Activated CD8-positive, alpha-beta T cell treated with anti-CD3 and anti-CD28 coated beads for 36 hours (primary cell): ENCODE results near the gene SIVA1. TPM values are rescaled to one million over a fixed set of nuclear protein-coding genes. Genes with fewer than 3 reads are reported as not detected.

Experiments used
- ATAC-seq: fragments of 200-7000 bp; cut with Tn5 transposase; one replicate; pipeline ENCODE4 v1.10.0; 2021; ENCODE audit warnings: mild to moderate bottlenecking, moderate library complexity
- CTCF ChIA-PET: fragments of 350-600 bp; sonication (Branson Sonifier 250); formaldehyde crosslinking; loops from one replicate; lab custom pipeline; 2021; ENCODE audit warnings: antibody characterized with exemption; lab: Charles Lee
- POLR2A ChIA-PET: fragments of 350-600 bp; sonication (Branson Sonifier 250); formaldehyde crosslinking; loops from one replicate; lab custom pipeline; 2021; ENCODE audit warnings: antibody characterized with exemption; lab: Charles Lee
- DNase-seq: peaks from one replicate; pipeline ENCODE4 v3.0.0-alpha.2; 2020
- H3K27ac Mint-ChIP-seq: one replicate; pipeline ENCODE4 v1.8.0; 2021; ENCODE audit warnings: mild to moderate bottlenecking, mixed read lengths
- H3K27me3 Mint-ChIP-seq: one replicate; pipeline ENCODE4 v1.8.0; 2021; ENCODE audit warnings: mixed read lengths
- H3K36me3 Mint-ChIP-seq: one replicate; pipeline ENCODE4 v1.8.0; 2021; ENCODE audit warnings: low read depth, mixed read lengths
- H3K4me1 Mint-ChIP-seq: one replicate; pipeline ENCODE4 v1.8.0; 2021; ENCODE audit warnings: low read depth, mixed read lengths
- H3K4me3 Mint-ChIP-seq: one replicate; pipeline ENCODE4 v1.8.0; 2021; ENCODE audit warnings: mild to moderate bottlenecking, moderate library complexity, mixed read lengths
- H3K9me3 Mint-ChIP-seq: one replicate; pipeline ENCODE4 v1.8.0; 2021; ENCODE audit warnings: mixed read lengths
- CTCF ChIP-seq: fragments of 200-600 bp; IDR thresholded peaks from one replicate; pipeline ENCODE4 v1.8.0; 2022; ENCODE audit warnings: antibody characterized with exemption, mild to moderate bottlenecking
- intact Hi-C: fragments of 100-400 bp; cut with micrococcal nuclease; formaldehyde crosslinking; loops from one replicate; pipeline ENCODE4 v1.10.0; 2022
- total RNA-seq, 2 experiments: library from RNA; stranded (reverse); gene quantifications; one replicate each; pipeline ENCODE4 v1.2.3, GENCODE V29; 2021

The SIVA1 gene
- total RNA-seq, 2 experiments from 2014 or later = 115 to 125 TPM

- no peaks in the 10 kb centered on the region for H3K9me3 Mint-ChIP-seq
- peak; percentile 82 for DNase-seq
- ChIA-PET CTCF (interaction anchor here (1.1 to 2.6 kb wide), 2 partner anchors 12 to 26 kb away, joined by 3 to 8 read pairs; no protein-coding TSS in a partner anchor), POLR2A (interaction anchor here (0.8 to 1.3 kb wide), 4 partner anchors 9 to 46 kb away, joined by 3 to 4 read pairs (median 4); no protein-coding TSS in a partner anchor)
- H3K27ac Mint-ChIP-seq = peak overlapping the region; percentile 43
- no peaks in the 10 kb centered on the region for H3K36me3 Mint-ChIP-seq
- peaks cover 18% of the 10 kb centered on the region for H3K4me1 Mint-ChIP-seq
- ATAC-seq = peak; percentile 79
- peak overlapping the region; percentile 47 for H3K4me3 Mint-ChIP-seq
- intact Hi-C loops = no loop called here
- TF ChIP-seq CTCF = peak; percentile 54
- H3K27me3 Mint-ChIP-seq = no peaks in the 10 kb centered on the region
Observed at GRCh38 chr14:104800015-104800770, 47.2 kb downstream of the SIVA1 start.

GRCh38 chr14:104800771-104801519, 48.0 kb downstream of the SIVA1 start, which contains the start of gene ZBTB42:
ZBTB42 (plus strand) TSS chr14:104801101; CDS start chr14:104801198, 97 bp downstream.
- intact Hi-C loops = no loop called here
- ATAC-seq = peak; percentile 31
- Mint-ChIP-seq H3K27ac (peak within 1 kb of the TSS; percentile 49), H3K27me3 (no peaks in the 10 kb centered on the region), H3K4me3 (peak within 1 kb of the TSS; percentile 76), H3K36me3 (no peaks in the 10 kb centered on the region), H3K4me1 (peaks cover 17% of the 10 kb centered on the region), H3K9me3 (no peaks in the 10 kb centered on the region)
- no peak for TF ChIP-seq CTCF
- ChIA-PET CTCF (interaction anchor here (0.9 to 2.6 kb wide), 5 partner anchors 11 to 78 kb away, joined by 3 to 8 read pairs (median 3); partner anchors contain the start of gene SIVA1), POLR2A (interaction anchor here (0.8 to 1.3 kb wide), 4 partner anchors 10 to 47 kb away, joined by 3 to 4 read pairs (median 4); no protein-coding TSS in a partner anchor)
- DNase-seq = peak; percentile 71

GRCh38 chr14:104801520-104802393, 48.8 kb downstream of the SIVA1 start:
- intact Hi-C loops = no loop called here
- peak overlapping the region; percentile 49 for H3K27ac Mint-ChIP-seq
- ATAC-seq (no peak), DNase-seq (no peak)
- peak overlapping the region; percentile 76 for H3K4me3 Mint-ChIP-seq
- no peak for TF ChIP-seq CTCF
- H3K4me1 Mint-ChIP-seq = peaks cover 11% of the 10 kb centered on the region
- CTCF ChIA-PET = interaction anchor here (0.9 to 2.6 kb wide), 4 partner anchors 24 to 79 kb away, joined by 3 to 8 read pairs (median 4); partner anchors contain the start of gene SIVA1
- H3K27me3 Mint-ChIP-seq = no peaks in the 10 kb centered on the region
- no peaks in the 10 kb centered on the region for H3K36me3 Mint-ChIP-seq
- H3K9me3 Mint-ChIP-seq = no peaks in the 10 kb centered on the region
- POLR2A ChIA-PET = interaction anchor here (1.0 to 1.2 kb wide), 2 partner anchors 13 to 24 kb away, joined by 3 to 4 read pairs; no protein-coding TSS in a partner anchor

GRCh38 chr14:104802394-104803184, 49.6 kb downstream of the SIVA1 start:
- no peak overlapping the region for H3K27ac Mint-ChIP-seq

More at GRCh38 chr14:104802394-104803184, 49.6 kb downstream of the SIVA1 start:
- Mint-ChIP-seq H3K9me3 (no peaks in the 10 kb centered on the region), H3K27me3 (no peaks in the 10 kb centered on the region), H3K36me3 (no peaks in the 10 kb centered on the region), H3K4me3 (peak overlapping the region; percentile 32), H3K4me1 (peaks cover 11% of the 10 kb centered on the region)
- no peak for TF ChIP-seq CTCF
- intact Hi-C loops = no loop called here
- ATAC-seq (no peak), DNase-seq (no peak)
- CTCF ChIA-PET = interaction anchor here (1.3 to 2.6 kb wide), 2 partner anchors 23 to 79 kb away, joined by 3 to 8 read pairs; no protein-coding TSS in a partner anchor
- POLR2A ChIA-PET = no interaction called here
